GM18511 (cell line): ENCODE results near the gene SPATA20.

Experiments
- ATAC-seq: cut with Tn5 transposase; IDR thresholded peaks from one replicate; pipeline ENCODE4 v1.9.1; 2021; ENCODE audit warnings: mild to moderate bottlenecking, moderate library complexity; ENCODE audit not compliant: unreplicated experiment

Gene SPATA20

DNA sequence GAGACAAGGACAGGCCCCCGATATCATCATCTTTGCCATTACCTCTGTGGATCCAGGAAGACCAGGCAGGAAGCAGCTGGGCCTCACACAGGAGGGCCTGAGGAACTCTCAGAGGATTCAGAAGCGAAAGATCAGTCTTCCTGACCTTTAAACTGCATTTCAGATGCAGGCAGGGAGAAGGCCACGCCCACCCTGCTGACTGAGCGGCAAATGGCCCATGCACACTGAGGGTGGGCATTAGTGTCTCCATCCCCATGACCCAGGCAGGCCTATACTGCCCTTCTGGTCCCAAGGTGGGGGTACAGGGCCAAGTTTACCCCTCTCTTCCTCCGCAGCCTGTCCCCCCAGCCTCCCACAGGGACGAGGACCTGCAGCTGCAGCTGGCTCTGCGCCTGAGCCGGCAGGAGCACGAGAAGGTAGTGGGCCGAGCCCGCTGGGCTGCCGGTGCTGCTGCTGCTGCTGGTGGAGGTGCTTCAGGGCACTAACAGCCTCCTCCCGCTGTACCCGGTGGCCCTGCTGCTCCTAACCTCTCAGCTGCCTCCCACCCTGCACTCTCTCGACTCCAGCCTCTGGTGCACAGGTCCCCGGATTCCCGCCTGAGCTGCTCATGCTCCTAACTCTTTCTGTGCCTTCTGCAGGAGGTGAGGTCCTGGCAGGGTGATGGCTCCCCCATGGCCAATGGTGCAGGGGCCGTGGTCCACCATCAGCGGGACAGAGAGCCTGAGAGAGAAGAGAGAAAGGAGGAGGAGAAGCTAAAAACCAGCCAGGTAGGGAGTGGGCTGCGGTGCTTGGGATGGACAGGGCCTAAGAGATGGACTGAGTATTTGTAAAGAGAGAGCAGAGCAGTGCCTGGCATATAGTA, 8.2 kb upstream of the SPATA20 start:
- ATAC-seq: no peak

DNA sequence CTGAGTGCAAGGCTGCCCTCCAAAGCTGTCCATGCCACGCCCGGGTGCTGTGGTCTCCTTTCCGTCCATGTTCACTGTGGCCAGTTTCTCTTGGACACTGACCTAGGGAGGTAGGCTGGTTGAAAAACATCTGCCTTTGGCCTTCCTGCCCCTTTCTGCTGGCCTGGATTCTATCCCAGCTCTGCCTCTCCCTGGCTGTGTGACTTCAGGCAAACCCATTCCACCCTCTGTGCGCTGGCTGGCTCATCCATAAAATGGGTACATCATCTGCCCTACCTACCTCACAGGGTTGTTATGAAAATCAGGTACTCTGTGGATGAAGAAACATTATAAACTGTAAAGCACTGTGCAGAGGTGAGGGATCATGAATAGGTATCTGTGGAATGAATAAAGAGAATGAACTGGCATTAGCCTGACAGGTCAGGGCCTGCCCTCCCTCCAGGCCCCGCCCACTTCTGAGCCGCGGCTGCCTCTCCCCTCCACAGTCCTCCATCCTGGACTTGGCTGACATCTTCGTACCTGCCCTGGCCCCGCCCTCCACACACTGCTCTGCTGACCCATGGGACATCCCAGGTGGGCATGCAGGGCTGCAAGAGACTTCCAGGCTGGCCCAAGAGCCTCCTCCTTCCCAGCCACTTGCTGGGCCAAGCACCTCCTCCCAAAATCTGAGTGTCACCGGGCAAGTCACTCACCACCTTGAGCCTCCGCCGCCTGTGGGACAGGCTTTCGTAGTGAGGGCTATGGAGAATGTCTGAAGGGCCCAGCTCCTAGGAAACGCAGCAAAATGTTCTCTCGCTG, 7.0 kb upstream of the SPATA20 start:
- no peak for ATAC-seq

DNA sequence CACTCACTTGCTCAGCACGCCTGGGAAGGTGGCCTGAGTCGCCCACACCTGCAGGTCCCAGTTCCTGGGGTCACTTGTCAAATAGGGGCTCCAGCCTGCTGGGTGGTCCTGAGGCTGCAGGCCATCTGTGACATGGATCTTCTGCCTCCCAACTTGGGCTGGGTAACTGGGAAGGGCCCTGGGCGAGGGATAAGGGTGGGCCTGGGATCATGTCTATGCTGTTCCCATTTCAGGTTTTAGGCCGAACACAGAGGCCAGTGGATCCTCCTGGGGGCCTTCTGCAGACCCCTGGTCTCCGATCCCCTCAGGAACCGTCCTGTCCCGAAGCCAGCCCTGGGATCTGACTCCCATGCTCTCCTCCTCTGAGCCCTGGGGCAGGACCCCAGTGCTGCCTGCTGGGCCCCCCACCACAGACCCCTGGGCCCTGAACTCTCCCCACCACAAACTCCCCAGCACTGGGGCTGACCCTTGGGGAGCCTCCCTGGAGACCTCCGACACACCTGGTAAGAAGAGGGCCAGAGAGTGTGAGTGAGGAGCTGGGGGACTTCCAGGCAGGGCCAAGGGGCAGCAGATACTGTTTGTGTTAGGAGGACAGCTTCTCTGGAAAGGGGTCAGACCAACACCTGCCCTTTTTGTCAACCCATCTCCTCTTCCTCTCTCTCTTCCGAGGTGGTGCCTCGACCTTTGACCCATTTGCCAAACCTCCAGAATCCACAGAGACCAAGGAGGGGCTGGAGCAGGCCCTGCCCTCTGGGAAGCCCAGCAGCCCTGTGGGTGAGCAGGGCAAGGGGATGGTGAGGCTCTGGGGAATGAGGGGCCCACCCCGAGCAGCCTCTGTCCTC, 6.2 kb upstream of the SPATA20 start:
- ATAC-seq: no peak

DNA sequence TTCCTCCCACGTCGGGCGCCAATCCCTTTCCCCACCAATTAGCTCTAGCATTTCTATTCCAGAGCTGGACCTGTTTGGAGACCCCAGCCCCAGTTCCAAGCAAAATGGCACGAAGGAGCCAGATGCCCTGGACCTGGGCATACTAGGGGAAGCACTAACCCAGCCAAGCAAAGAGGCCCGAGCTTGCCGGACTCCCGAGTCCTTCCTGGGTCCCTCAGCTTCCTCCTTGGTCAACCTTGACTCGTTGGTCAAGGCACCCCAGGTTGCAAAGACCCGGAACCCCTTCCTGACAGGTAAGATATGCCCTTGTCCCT, 5.6 kb upstream of the SPATA20 start:
- ATAC-seq: no peak

GRCh38 chr17:50541716-50542688, 5.0 kb upstream of the SPATA20 start:
- peak; percentile 87 for ATAC-seq

DNA sequence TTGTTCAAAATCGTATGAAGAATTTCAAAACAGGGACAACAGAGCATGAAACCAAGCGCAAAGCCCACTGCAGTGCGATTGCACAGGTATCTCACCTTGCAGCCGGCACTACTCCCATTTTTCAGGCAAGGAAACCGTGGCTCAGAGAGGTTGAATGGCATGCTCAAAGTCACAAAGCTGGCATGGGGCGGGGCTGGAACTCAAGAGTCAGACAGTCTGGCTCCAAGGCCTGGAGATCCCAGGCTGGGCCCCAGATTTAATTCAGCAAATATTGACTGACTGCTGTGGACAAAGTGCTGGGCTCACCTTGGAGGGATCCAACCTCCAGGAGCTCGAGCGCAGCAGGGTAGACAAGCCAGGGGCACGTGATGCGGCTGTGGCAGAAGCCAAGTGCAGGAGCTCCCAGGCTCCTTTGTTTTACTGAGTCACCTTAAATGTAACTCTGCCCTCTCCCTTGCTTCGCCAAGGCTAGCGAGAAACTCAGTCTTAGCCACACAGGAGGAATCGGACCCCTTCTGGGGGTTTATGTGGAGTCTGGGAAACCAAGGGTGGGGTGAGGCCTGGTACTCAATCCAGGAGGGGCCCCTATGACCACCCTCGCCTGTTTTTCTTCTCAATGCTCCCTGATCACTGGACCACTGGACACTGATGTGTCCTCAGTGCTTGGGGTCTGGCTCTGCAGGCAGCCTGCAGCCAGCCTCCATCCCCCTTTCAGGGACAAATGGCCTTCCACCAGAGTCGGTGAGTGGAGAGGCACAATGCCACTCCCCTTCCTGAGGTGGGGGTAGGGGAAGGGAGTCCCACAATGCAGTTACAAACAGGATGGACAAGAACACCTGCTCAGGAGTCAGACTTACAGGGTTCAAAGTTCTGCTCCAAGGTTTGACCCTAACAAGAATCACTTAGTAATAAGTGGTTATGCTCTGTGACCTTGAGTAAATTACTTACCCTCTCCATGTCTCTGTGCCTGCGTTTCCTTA, 3.9 kb upstream of the SPATA20 start:
- no peak for ATAC-seq

DNA sequence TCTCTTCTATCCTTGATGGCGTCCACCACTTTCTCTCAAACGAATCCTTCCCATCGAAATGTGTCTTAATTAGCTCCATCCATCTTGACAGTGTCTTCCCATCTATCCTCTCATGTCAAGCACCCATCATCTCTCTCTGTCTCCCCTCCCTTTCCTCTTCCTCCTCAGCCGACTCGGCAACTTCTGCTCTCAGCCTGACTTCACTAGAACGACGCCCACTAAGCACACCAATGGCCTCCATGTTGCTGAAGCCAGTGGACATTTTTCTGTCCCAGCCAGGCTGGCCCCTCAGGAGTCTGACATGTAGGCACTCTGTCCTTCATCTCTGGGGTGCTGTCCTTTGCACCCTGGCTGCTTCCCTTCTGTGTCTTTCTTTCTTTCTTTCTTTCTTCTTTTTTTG, 2.5 kb upstream of the SPATA20 start:
- ATAC-seq: no peak

- ATAC-seq: no peak
Observed at GRCh38 chr17:50545311-50545710, 1.7 kb upstream of the SPATA20 start.

DNA sequence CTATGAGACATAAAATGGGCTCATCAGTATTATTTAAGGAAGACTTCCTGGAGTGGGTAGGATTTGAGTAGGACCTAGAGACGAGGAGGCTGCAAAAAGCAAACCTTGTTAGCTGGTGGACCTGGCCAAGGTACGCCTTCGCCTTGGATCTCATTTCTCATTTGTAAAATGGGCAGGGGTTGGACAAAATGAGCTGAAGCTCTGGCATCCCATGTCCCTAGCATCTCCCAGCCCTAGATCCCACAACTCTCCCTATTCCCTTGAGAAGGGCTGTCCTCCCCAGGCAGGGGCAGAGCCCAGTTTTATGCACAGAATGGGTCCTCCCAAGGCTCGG, 306 bp upstream of the SPATA20 start:
- ATAC-seq: no peak

GRCh38 chr17:50547736-50548083, 736 bp downstream of the SPATA20 start:
- ATAC-seq: no peak

GRCh38 chr17:50548831-50549230, 1.9 kb downstream of the SPATA20 start:
- no peak for ATAC-seq

DNA sequence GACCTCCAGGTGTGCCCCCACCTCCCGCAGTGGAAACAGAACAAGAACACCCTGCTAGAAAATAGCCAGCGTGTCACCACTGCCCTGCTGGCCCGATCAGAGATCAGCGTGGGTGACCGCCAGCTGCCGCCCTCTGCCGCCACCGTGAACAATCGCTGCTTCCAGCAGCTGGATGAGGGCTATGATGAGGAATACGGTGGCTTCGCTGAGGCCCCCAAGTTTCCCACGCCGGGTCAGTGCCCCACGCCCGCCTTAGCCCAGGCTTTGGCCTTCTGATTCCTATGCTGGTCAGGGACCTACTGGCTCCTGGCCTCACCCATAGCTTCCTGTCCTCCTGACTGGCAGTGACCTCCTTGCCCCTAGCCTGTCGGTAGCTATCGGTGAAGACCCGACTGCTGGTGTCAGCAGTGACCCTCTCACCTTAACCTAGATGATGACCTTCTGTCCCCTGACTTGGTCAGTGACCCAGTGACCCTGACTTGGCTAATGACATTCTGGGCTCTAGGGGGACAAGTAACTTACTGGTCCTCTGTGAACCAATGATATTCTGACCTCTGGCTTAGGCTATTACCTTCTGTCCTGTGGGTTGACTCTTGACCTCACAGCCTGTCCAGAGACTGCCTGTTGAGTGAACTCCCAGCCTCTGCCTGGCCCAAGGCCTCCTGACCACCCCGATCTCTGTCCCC, 2.4 kb downstream of the SPATA20 start:
- ATAC-seq: no peak

DNA sequence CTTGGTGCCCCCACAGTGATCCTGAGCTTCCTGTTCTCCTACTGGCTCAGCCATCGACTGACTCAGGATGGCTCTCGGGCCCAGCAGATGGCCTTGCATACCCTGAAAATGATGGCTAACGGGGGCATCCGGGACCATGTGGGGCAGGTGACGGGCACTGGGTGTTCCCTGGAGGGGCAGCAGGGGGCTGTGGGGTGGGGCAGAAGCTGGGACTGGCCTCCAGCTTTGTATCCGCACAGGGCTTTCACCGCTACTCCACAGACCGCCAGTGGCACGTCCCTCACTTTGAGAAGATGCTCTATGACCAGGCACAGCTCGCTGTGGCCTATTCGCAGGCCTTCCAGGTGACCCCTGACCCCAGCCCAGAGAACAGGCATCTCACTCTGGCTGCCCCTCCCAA, 3.0 kb downstream of the SPATA20 start:
- ATAC-seq: no peak

DNA sequence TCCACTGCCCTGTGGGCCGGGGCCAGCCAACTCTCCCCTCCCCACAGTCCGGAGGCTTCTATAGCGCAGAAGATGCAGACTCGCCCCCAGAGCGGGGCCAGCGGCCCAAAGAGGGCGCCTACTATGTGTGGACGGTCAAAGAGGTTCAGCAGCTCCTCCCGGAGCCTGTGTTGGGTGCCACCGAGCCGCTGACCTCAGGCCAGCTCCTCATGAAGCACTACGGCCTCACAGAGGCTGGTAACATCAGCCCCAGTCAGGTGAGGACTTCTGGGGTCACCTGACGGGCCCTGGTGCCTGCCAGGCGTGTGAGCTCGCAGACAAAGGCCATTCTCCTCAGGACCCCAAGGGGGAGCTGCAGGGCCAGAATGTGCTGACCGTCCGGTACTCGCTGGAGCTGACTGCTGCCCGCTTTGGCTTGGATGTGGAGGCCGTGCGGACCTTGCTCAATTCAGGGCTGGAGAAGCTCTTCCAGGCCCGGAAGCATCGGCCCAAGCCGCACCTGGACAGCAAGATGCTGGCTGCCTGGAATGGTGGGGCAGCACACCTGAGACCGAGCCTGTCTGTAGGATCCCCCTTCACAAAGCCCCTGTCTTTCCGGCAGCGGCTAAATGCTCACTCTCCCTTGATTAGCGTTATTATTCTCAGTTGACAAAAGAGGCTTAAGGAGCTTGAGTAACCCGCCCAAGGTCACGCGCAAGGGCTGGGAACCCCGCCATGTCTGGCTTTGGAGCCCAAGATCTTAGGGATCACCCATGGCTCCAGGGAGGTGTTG, 3.9 kb downstream of the SPATA20 start:
- ATAC-seq: no peak

DNA sequence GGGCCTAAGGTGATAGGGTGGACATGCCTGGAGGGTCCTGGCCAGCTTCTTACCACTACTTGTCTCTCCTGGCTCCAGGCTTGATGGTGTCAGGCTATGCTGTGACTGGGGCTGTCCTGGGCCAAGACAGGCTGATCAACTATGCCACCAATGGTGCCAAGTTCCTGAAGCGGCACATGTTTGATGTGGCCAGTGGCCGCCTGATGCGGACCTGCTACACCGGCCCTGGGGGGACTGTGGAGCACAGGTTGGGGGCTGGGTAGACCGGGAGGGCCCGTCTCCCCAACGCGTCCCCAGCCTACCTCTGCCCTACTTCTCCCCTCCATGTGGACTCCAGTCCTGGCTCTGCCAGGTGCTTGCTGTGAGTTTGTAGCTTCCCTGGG, 4.5 kb downstream of the SPATA20 start:
- no peak for ATAC-seq

DNA sequence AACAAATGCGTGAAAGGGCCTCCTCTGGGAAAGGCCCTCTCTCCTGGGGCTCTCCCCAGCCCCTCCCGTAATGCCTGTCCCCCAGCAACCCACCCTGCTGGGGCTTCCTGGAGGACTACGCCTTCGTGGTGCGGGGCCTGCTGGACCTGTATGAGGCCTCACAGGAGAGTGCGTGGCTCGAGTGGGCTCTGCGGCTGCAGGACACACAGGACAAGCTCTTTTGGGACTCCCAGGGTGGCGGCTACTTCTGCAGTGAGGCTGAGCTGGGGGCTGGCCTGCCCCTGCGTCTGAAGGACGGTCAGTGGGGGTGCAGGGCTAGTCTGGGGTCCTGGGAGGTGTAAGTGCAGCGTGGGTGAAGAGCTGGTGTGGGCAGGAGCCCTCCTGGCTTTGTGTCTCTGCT, 4.9 kb downstream of the SPATA20 start:
- ATAC-seq: no peak

GRCh38 chr17:50554201-50554600, 7.2 kb downstream of the SPATA20 start:
- ATAC-seq: no peak

- no peak for ATAC-seq
Observed at GRCh38 chr17:50556803-50557202, 9.8 kb downstream of the SPATA20 start.
